Neural cell (in vitro differentiated cells): ENCODE data around the gene FAM107B. TPM values are rescaled to one million over a fixed set of nuclear protein-coding genes. Genes with fewer than 3 reads are reported as not detected.

Experiments
- H2AFZ ChIP-seq: fragments of 200-600, 300-800 bp; sonication (generic), shearing (Covaris generic); 2 replicates; pipeline ENCODE4 v1.6.0; 2014; ENCODE audit warnings: low read depth, mild to moderate bottlenecking, antibody characterized with exemption, low read length, moderate library complexity
- H3F3A ChIP-seq: fragments of 200-600 bp; shearing (Covaris generic); 2 replicates; pipeline ENCODE4 v1.6.1; 2016; ENCODE audit warnings: mild to moderate bottlenecking, moderate library complexity, mixed read lengths, antibody characterized with exemption, low read length; ENCODE audit not compliant: insufficient read depth, poor library complexity, severe bottlenecking
- H3K27ac ChIP-seq: fragments of 200-600, 300-800 bp; sonication (generic), shearing (Covaris generic); 2 replicates; pipeline ENCODE4 v1.5.1; 2014; ENCODE audit warnings: mild to moderate bottlenecking, low read length, moderate library complexity
- H3K27me3 ChIP-seq: fragments of 300-800, 200-600 bp; sonication (generic), shearing (Covaris generic); 2 replicates; pipeline ENCODE4 v1.6.0; 2014; ENCODE audit warnings: mild to moderate bottlenecking, low read depth, low read length, moderate library complexity; ENCODE audit not compliant: insufficient read depth
- H3K36me3 ChIP-seq: fragments of 300-800, 200-600 bp; sonication (generic), shearing (Covaris generic); 2 replicates; pipeline ENCODE4 v1.5.1; 2014; ENCODE audit warnings: mild to moderate bottlenecking, antibody characterized with exemption, low read length, moderate library complexity; ENCODE audit not compliant: insufficient read depth
- H3K4me2 ChIP-seq: fragments of 300-800, 200-600 bp; sonication (generic), shearing (Covaris generic); 2 replicates; pipeline ENCODE4 v1.6.0; 2014; ENCODE audit warnings: mild to moderate bottlenecking, low read length
- H3K4me3 ChIP-seq: fragments of 300-800, 200-600 bp; sonication (generic), shearing (Covaris generic); 2 replicates; pipeline ENCODE4 v1.5.1; 2014; ENCODE audit warnings: mild to moderate bottlenecking, low read length, moderate library complexity
- H3K79me2 ChIP-seq: fragments of 200-600 bp; shearing (Covaris generic); replicated peaks from 2 replicates; pipeline ENCODE4 v1.6.0; 2014; ENCODE audit warnings: mild to moderate bottlenecking, low read length, moderate library complexity; ENCODE audit not compliant: insufficient read depth
- H3K9ac ChIP-seq: fragments of 300-800, 200-600 bp; sonication (generic), shearing (Covaris generic); 2 replicates; pipeline ENCODE4 v1.6.1; 2016; ENCODE audit warnings: mild to moderate bottlenecking, low read length, mixed read lengths
- H3K9me2 ChIP-seq: fragments of 200-600 bp; shearing (Covaris generic); 2 replicates; pipeline ENCODE4 v1.6.1; 2016; ENCODE audit warnings: mild to moderate bottlenecking, low read length, mixed read lengths; ENCODE audit not compliant: insufficient read depth
- H3K9me3 ChIP-seq: fragments of 200-600, 300-800 bp; sonication (generic), shearing (Covaris generic); 2 replicates; pipeline ENCODE4 v1.6.1; 2016; ENCODE audit warnings: mild to moderate bottlenecking, mixed run types, low read length, moderate library complexity, mixed read lengths
- H4K20me1 ChIP-seq: fragments of 200-600 bp; shearing (Covaris generic); 2 replicates; pipeline ENCODE4 v1.6.1; 2016; ENCODE audit warnings: mild to moderate bottlenecking, mixed run types; ENCODE audit not compliant: insufficient read depth
- EP300 ChIP-seq: fragments of 450-650 bp; conservative IDR thresholded peaks from 2 replicates; pipeline ENCODE4 v1.6.1; 2014; ENCODE audit warnings: antibody characterized with exemption, mild to moderate bottlenecking, moderate library complexity; ENCODE audit not compliant: poor library complexity, severe bottlenecking
- EZH2 ChIP-seq: fragments of 200-600, 300-800 bp; shearing (Covaris generic), sonication (generic); IDR thresholded peaks from 2 replicates; pipeline ENCODE4 v1.6.1; 2014; ENCODE audit warnings: antibody characterized with exemption, low read length, borderline replicate concordance, mild to moderate bottlenecking; ENCODE audit not compliant: insufficient read depth, poor library complexity, severe bottlenecking
- MXI1 ChIP-seq: fragments of 450-650 bp; conservative IDR thresholded peaks from 2 replicates; pipeline ENCODE4 v1.6.1; 2014; ENCODE audit warnings: antibody characterized with exemption, mild to moderate bottlenecking; ENCODE audit not compliant: poor library complexity, severe bottlenecking
- POLR2AphosphoS5 ChIP-seq: IDR thresholded peaks from 2 replicates; pipeline ENCODE4 v1.6.1; 2012
- RAD21 ChIP-seq: fragments of 450-650 bp; conservative IDR thresholded peaks from 2 replicates; pipeline ENCODE4 v1.6.1; 2014; ENCODE audit warnings: antibody characterized with exemption, mild to moderate bottlenecking, moderate library complexity
- SMC3 ChIP-seq: fragments of 450-650 bp; conservative IDR thresholded peaks from 2 replicates; pipeline ENCODE4 v1.6.1; 2014; ENCODE audit warnings: antibody characterized with exemption, mild to moderate bottlenecking, moderate library complexity; ENCODE audit not compliant: poor library complexity
- TAF1 ChIP-seq: IDR thresholded peaks from 2 replicates; pipeline ENCODE4 v1.6.1; 2012; ENCODE audit warnings: low read depth
- polyA plus RNA-seq: library from polyadenylated mRNA; depleted of rRNA; stranded (reverse); fragments of >200 nt; gene quantifications from 2 replicates; pipeline ENCODE4 v1.2.3, GENCODE V29; 2014
- TF ChIP-seq, protein P1 (sequence below): fragments of 450-650 bp; IDR thresholded peaks from 2 replicates; pipeline ENCODE4 v1.5.1; 2014; ENCODE audit warnings: antibody characterized with exemption, mild to moderate bottlenecking, moderate library complexity; ENCODE audit not compliant: poor library complexity, severe bottlenecking
- TF ChIP-seq, protein P2 (sequence below): IDR thresholded peaks from 2 replicates; pipeline ENCODE4 v1.6.1; 2012; ENCODE audit warnings: borderline replicate concordance

Gene FAM107B
- polyA plus RNA-seq, 1 donor from 2014 or later: 106 TPM

DNA sequence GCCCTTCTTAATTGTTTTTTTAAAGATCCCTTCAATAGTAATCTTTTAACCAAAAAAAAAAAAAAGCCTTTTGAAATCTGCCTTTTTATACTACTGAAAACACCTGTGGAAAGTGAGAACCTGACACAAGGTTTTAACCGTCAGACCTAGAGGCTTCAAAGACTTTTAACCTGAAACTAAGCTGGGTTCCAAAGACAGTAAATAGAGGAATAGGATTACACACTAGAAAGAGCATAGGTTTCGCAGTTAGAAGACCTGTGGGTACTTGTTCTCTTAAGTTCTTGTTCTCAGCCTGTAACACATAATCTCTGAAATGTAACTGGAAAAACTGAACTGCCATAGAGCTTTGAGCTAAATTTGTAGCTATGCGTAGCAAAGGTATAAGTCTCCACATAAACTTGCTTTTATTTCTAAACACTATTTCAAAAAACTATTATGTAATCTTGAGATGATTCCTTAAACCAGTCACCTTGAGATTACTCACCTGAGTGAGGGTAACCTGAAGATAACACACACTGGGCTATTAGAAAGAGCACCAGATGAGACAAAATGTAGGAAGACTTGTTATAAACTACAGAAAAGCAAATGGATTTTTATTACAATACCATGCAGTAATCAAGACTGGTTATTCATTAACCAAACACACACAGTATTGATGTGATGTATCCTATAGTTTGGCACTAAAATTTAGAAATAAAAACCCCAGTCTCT lies 247.4 kb downstream of the FAM107B start:
- no peaks in the 10 kb centered on the region for H4K20me1 ChIP-seq
- H2AFZ ChIP-seq: no peak overlapping the region
- no peaks in the 10 kb centered on the region for H3F3A ChIP-seq
- H3K79me2 ChIP-seq: peaks cover 4% of the 10 kb centered on the region
- H3K9ac ChIP-seq: no peak overlapping the region
- no peaks in the 10 kb centered on the region for H3K9me2 ChIP-seq
- H3K36me3 ChIP-seq: no peaks in the 10 kb centered on the region
- no peak overlapping the region for H3K4me2 ChIP-seq
- H3K27ac ChIP-seq: no peak overlapping the region
- H3K9me3 ChIP-seq: no peaks in the 10 kb centered on the region
- no peak for TF ChIP-seq SMC3
- no peak for TF ChIP-seq POLR2AphosphoS5
- no peak for TF ChIP-seq EP300
- TF ChIP-seq, protein P1, sequence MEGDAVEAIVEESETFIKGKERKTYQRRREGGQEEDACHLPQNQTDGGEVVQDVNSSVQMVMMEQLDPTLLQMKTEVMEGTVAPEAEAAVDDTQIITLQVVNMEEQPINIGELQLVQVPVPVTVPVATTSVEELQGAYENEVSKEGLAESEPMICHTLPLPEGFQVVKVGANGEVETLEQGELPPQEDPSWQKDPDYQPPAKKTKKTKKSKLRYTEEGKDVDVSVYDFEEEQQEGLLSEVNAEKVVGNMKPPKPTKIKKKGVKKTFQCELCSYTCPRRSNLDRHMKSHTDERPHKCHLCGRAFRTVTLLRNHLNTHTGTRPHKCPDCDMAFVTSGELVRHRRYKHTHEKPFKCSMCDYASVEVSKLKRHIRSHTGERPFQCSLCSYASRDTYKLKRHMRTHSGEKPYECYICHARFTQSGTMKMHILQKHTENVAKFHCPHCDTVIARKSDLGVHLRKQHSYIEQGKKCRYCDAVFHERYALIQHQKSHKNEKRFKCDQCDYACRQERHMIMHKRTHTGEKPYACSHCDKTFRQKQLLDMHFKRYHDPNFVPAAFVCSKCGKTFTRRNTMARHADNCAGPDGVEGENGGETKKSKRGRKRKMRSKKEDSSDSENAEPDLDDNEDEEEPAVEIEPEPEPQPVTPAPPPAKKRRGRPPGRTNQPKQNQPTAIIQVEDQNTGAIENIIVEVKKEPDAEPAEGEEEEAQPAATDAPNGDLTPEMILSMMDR: no peak
- no peak for TF ChIP-seq MXI1
- no peak for TF ChIP-seq EZH2
- no peak for TF ChIP-seq TAF1
- TF ChIP-seq RAD21: no peak
- TF ChIP-seq, protein P2, sequence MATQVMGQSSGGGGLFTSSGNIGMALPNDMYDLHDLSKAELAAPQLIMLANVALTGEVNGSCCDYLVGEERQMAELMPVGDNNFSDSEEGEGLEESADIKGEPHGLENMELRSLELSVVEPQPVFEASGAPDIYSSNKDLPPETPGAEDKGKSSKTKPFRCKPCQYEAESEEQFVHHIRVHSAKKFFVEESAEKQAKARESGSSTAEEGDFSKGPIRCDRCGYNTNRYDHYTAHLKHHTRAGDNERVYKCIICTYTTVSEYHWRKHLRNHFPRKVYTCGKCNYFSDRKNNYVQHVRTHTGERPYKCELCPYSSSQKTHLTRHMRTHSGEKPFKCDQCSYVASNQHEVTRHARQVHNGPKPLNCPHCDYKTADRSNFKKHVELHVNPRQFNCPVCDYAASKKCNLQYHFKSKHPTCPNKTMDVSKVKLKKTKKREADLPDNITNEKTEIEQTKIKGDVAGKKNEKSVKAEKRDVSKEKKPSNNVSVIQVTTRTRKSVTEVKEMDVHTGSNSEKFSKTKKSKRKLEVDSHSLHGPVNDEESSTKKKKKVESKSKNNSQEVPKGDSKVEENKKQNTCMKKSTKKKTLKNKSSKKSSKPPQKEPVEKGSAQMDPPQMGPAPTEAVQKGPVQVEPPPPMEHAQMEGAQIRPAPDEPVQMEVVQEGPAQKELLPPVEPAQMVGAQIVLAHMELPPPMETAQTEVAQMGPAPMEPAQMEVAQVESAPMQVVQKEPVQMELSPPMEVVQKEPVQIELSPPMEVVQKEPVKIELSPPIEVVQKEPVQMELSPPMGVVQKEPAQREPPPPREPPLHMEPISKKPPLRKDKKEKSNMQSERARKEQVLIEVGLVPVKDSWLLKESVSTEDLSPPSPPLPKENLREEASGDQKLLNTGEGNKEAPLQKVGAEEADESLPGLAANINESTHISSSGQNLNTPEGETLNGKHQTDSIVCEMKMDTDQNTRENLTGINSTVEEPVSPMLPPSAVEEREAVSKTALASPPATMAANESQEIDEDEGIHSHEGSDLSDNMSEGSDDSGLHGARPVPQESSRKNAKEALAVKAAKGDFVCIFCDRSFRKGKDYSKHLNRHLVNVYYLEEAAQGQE: no peak
- H3K27me3 ChIP-seq: no peaks in the 10 kb centered on the region
- H3K4me3 ChIP-seq: no peak overlapping the region

DNA sequence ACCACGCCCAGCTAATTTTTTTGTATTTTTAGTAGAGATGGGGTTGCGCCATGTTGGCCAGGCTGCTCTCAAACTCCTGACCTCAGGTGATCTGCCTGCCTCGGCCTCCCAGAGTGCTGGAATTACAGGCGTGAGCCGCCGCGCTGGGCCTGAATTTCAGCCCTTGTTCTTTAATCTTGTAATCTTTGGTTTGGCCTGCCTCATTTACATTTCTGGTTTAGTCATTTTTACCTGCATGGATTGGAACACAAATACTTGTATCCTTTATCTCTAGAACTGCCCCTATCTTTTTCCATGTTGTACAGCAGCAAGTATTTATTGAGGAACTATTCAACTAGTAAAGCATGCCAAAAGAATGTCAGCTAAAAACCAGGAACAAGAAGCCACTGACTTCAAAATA lies 248.4 kb downstream of the FAM107B start:
- no peaks in the 10 kb centered on the region for H3K36me3 ChIP-seq
- TF ChIP-seq EP300 (no peak), SMC3 (no peak), TAF1 (no peak), EZH2 (no peak), RAD21 (no peak), POLR2AphosphoS5 (no peak), MXI1 (no peak)
- TF ChIP-seq, protein P2: no peak
- TF ChIP-seq, protein P1: no peak
- no peak overlapping the region for H3K4me2 ChIP-seq
- no peaks in the 10 kb centered on the region for H4K20me1 ChIP-seq
- no peaks in the 10 kb centered on the region for H3K9me2 ChIP-seq
- H3K27ac ChIP-seq: no peak overlapping the region
- no peak overlapping the region for H2AFZ ChIP-seq
- H3K4me3 ChIP-seq: no peak overlapping the region
- H3K79me2 ChIP-seq: peaks cover 4% of the 10 kb centered on the region
- H3K9me3 ChIP-seq: no peaks in the 10 kb centered on the region
- no peaks in the 10 kb centered on the region for H3K27me3 ChIP-seq
- H3K9ac ChIP-seq: no peak overlapping the region
- H3F3A ChIP-seq: no peaks in the 10 kb centered on the region
